Left ventricle myocardium inferior (tissue), 1 donor: ENCODE measurements around the gene TJP1. TPM values are rescaled to one million over a fixed set of nuclear protein-coding genes. Genes with fewer than 3 reads are reported as not detected.

Experiments used
- DNase-seq: peaks from one replicate; pipeline ENCODE4 v3.0.0-alpha.2; 2020
- H3K27ac ChIP-seq: fragments of 200-600 bp; replicated peaks from 2 replicates; pipeline ENCODE4 v1.8.0; 2021
- H3K27me3 ChIP-seq: fragments of 200-600 bp; 2 replicates; pipeline ENCODE4 v1.8.0; 2021; ENCODE audit warnings: low read depth
- H3K36me3 ChIP-seq: fragments of 200-600 bp; 2 replicates; pipeline ENCODE4 v1.8.0; 2021
- H3K4me1 ChIP-seq: fragments of 200-600 bp; 2 replicates; pipeline ENCODE4 v1.8.0; 2021
- H3K4me3 ChIP-seq: fragments of 200-600 bp; 2 replicates; pipeline ENCODE4 v1.8.0; 2021; ENCODE audit warnings: mild to moderate bottlenecking, moderate library complexity
- H3K9me3 ChIP-seq: fragments of 200-600 bp; replicated peaks from 2 replicates; pipeline ENCODE4 v1.8.0; 2021
- intact Hi-C: fragments of 100-400 bp; cut with micrococcal nuclease; formaldehyde crosslinking; loops from one replicate; pipeline ENCODE4 v1.11.0; 2022
- total RNA-seq: library from RNA; stranded (reverse); fragmentation: NEBNext Ultra II Directional; extraction: Animal tissue kit (Norgen Biotek cat#: 25700); gene quantifications from one replicate; pipeline ENCODE4 v1.2.1, GENCODE V29; 2021
- TF ChIP-seq, protein P1 (sequence below): fragments of 200-600 bp; IDR thresholded peaks from 2 replicates; pipeline ENCODE4 v1.8.0; 2021; ENCODE audit warnings: antibody characterized with exemption, mild to moderate bottlenecking, borderline replicate concordance
- donor health status: DM: no; HTN: yes; CAD: no; lungs with severe emphysema.

The TJP1 gene
- total RNA-seq, 1 donor from 2014 or later = 108 TPM

DNA sequence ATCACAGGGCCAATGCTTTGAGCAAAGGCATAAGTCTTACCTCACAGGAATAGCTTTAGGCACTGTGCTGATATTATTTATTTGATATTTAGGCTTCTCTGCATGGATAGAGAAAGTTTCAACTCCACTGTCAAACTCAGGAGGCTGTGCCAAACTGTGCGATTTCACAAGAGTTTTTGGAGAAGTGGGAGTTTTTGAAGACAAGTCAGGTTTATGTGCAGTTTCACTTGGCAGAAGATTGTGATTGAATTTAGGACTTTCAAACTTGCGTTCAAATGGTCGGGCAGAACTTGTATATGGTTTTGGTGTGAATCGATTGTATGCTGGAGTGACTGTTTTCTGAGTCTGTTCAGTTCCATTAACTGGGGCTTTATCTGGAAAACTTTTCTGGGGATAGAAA is 113.7 kb downstream of the TJP1 start:
- H3K36me3 ChIP-seq = peaks cover 97% of the 10 kb centered on the region

DNA sequence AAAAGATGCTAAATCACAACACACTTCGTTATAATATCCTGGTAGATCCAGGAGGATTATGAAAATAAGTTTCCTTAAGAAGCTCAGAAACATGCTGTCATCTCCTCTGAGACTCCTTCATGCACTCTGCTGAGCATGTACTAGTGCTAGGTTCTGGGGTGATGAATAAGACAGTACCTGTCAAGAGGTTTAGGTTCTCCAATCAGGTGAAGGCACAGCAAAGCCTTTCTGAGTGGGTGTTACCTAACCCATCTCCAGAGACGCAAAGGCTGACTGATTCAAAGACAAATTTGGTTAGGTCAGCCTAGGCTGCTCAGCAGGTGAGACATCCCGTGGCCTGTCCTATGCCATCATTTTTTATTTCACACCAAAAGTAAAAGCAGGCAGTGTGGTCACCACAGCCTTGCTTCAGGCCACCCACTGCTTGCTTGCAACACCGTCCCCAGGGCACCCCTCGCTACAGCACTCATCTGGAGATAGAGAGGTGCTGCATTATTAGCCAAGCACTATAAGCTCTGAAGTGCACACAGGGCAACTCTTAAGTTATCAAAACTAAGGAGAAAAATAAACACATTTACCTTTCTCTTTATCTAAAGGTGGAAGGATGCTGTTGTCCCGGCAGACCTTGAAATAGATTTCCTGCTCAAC is 117.2 kb downstream of the TJP1 start:
- H3K36me3 ChIP-seq = peaks cover 100% of the 10 kb centered on the region
- intact Hi-C loops = no loop called here
- H3K4me3 ChIP-seq = no peak overlapping the region
- no peaks in the 10 kb centered on the region for H3K9me3 ChIP-seq
- TF ChIP-seq, protein P1, sequence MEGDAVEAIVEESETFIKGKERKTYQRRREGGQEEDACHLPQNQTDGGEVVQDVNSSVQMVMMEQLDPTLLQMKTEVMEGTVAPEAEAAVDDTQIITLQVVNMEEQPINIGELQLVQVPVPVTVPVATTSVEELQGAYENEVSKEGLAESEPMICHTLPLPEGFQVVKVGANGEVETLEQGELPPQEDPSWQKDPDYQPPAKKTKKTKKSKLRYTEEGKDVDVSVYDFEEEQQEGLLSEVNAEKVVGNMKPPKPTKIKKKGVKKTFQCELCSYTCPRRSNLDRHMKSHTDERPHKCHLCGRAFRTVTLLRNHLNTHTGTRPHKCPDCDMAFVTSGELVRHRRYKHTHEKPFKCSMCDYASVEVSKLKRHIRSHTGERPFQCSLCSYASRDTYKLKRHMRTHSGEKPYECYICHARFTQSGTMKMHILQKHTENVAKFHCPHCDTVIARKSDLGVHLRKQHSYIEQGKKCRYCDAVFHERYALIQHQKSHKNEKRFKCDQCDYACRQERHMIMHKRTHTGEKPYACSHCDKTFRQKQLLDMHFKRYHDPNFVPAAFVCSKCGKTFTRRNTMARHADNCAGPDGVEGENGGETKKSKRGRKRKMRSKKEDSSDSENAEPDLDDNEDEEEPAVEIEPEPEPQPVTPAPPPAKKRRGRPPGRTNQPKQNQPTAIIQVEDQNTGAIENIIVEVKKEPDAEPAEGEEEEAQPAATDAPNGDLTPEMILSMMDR = no peak
- no peak for DNase-seq
- H3K4me1 ChIP-seq = peaks cover 15% of the 10 kb centered on the region
- no peak overlapping the region for H3K27ac ChIP-seq
- H3K27me3 ChIP-seq = no peaks in the 10 kb centered on the region

More for the DNA sequence above, 113.7 kb downstream of the TJP1 start:
- no peaks in the 10 kb centered on the region for H3K27me3 ChIP-seq
- no peak for DNase-seq
- TF ChIP-seq, protein P1 = no peak
- no peak overlapping the region for H3K4me3 ChIP-seq
- H3K4me1 ChIP-seq = peaks cover 32% of the 10 kb centered on the region
- H3K27ac ChIP-seq = no peak overlapping the region
- no peaks in the 10 kb centered on the region for H3K9me3 ChIP-seq
- intact Hi-C loops = no loop called here

DNA sequence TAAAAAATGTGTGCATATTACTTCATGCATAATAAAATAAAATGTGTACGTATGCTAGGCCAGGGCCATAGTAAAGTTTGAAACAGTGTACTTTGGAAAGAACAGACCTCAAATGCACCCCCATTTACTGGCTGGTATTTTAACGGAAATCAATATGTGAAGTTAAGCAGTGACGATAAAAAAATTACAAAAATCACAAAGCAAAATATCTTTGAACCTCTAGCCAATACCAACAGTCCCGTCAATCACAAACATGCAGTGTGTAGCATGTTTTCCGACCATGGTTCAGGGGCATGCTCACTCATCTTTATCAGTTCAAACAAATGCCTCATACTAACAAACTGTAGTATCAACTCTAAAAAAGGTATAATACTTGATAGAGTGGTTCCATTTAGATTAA is 121.1 kb downstream of the TJP1 start:
- TF ChIP-seq, protein P1 = no peak
- intact Hi-C loops = no loop called here
- no peaks in the 10 kb centered on the region for H3K9me3 ChIP-seq
- DNase-seq = no peak
- peaks cover 10% of the 10 kb centered on the region for H3K4me1 ChIP-seq
- no peak overlapping the region for H3K4me3 ChIP-seq
- H3K27me3 ChIP-seq = no peaks in the 10 kb centered on the region
- no peak overlapping the region for H3K27ac ChIP-seq
- H3K36me3 ChIP-seq = peaks cover 83% of the 10 kb centered on the region

DNA sequence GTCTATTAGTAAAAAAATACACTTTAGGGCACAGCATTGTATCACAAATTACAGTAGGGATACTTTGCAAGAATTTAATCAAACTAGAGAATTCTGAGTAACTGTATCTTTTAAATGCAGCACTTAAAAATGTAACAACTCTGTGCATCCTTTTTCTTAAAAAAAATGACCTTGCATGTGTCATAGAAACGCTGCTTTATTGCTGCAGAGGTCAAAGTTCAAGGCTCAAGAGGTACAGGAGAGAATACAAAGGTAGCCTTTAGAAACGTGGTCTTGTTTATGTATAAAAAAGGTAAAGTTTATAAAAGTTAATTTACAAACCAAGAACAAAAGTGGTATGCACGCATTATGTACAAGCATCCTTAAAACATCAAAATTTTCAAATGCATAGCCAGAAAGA is 122.0 kb downstream of the TJP1 start:
- no peak overlapping the region for H3K27ac ChIP-seq
- TF ChIP-seq, protein P1 = no peak
- H3K9me3 ChIP-seq = peaks cover 2% of the 10 kb centered on the region
- intact Hi-C loops = no loop called here
- DNase-seq = no peak
- H3K27me3 ChIP-seq = no peaks in the 10 kb centered on the region
- H3K36me3 ChIP-seq = peaks cover 74% of the 10 kb centered on the region
- H3K4me3 ChIP-seq = no peak overlapping the region
- H3K4me1 ChIP-seq = peaks cover 3% of the 10 kb centered on the region

DNA sequence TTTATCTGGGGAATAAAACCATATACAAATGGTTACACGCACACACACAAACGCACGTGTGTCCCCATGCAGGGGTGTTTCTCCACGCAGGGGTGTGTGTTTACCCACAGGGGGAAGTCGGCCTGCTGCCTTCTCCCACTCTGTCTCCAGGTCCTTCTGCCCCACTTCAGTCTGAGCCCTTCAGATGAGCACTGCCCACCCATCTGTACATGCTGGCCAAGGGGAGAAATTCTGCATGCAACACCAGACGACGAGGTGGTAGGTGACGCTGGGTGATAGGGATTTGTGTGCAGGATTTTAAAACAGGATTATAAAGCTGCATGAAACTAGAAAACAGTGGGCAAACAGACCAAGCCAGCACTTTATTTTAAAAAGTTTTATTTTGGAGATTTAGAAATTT is 122.5 kb downstream of the TJP1 start:
- Histone ChIP-seq H3K4me1 (no peaks in the 10 kb centered on the region), H3K9me3 (peaks cover 7% of the 10 kb centered on the region), H3K27me3 (no peaks in the 10 kb centered on the region), H3K36me3 (peaks cover 69% of the 10 kb centered on the region), H3K4me3 (no peak overlapping the region), H3K27ac (no peak overlapping the region)
- DNase-seq = no peak
- intact Hi-C loops = no loop called here
- TF ChIP-seq, protein P1 = no peak
